Fibroblast of skin of scalp (primary cell): Measurements from ENCODE around the gene CDC25B.
"Not testable (repeated sequence)": the region's sequence is repeated elsewhere in the genome, so short reads cannot be mapped to it uniquely, and the experiment has no call there.

Experiments
- DNase-seq: peaks from one replicate; pipeline ENCODE4 v3.0.0-alpha.2; 2013

Gene CDC25B

GRCh38 chr20:3839328-3839727 is 43.2 kb downstream of the CDC25B start:
- DNase-seq, result no peak

GRCh38 chr20:3840201-3840600 is 44.1 kb downstream of the CDC25B start:
- not testable (repeated sequence) for DNase-seq

GRCh38 chr20:3842348-3842930 is 46.3 kb downstream of the CDC25B start:
- DNase-seq, result no peak

GRCh38 chr20:3843490-3843889 is 47.4 kb downstream of the CDC25B start:
- peak; percentile 53 for DNase-seq

- DNase-seq, result not testable (repeated sequence)
These were observed 48.0 kb downstream of the CDC25B start for GRCh38 chr20:3843990-3844619.

GRCh38 chr20:3846378-3846739 is 50.2 kb downstream of the CDC25B start:
- no peak for DNase-seq

- peak; percentile 79 for DNase-seq
These were observed 50.8 kb downstream of the CDC25B start, which contains the start of gene MAVS for GRCh38 chr20:3846740-3847428. Gene MAVS, plus strand, starts transcription at chr20:3846834. Its CDS starts 7,791 bp downstream, at chr20:3854625.

GRCh38 chr20:3847429-3847940 is 51.4 kb downstream of the CDC25B start:
- DNase-seq, result peak; percentile 6

GRCh38 chr20:3848565-3848964 is 52.5 kb downstream of the CDC25B start:
- DNase-seq, result no peak

GRCh38 chr20:3854462-3854871 is 58.4 kb downstream of the CDC25B start:
- no peak for DNase-seq
